Esophagus muscularis mucosa (tissue), 4 donors: ENCODE data around the gene TBC1D22A. TPM values are rescaled to one million over a fixed set of nuclear protein-coding genes. Genes with fewer than 3 reads are reported as not detected.

ENCODE experiments used
- DNase-seq: peaks from one replicate; pipeline ENCODE4 v3.0.0-alpha.2; 2017; ENCODE audit errors: extremely low spot score
- H3K27ac ChIP-seq, 4 donors: fragments of 200-600 bp; sonication (generic); replicated peaks in 1 of 4; 1 replicate in 3 of 4; 2 replicates in 1 of 4; pipeline ENCODE4 v1.5.1; 2016 to 2019; ENCODE audit warnings: mild to moderate bottlenecking in 1 of 4
- H3K27me3 ChIP-seq, 4 donors: fragments of 200-600 bp; sonication (generic); one replicate each; pipeline versions ENCODE4 v1.5.1 to v1.6.0; 2016 to 2019
- H3K36me3 ChIP-seq, 4 donors: fragments of 200-600 bp; sonication (generic); one replicate each; pipeline ENCODE4 v1.5.1; 2016 to 2019
- H3K4me1 ChIP-seq, 4 donors: fragments of 200-600 bp; sonication (generic); one replicate each; pipeline ENCODE4 v1.5.1; 2016 to 2019
- H3K4me3 ChIP-seq, 4 donors: fragments of 200-600 bp; sonication (generic); 1 replicate in 2 of 4; 2 replicates in 2 of 4; pipeline ENCODE4 v1.5.1; 2016 to 2019; ENCODE audit warnings: mild to moderate bottlenecking in 4 of 4, moderate library complexity in 1 of 4
- H3K9me3 ChIP-seq, 4 donors: fragments of 200-600 bp; sonication (generic); 1 replicate in 3 of 4; 2 replicates in 1 of 4; pipeline ENCODE4 v1.5.1; 2016 to 2019
- EP300 ChIP-seq: sonication (generic); formaldehyde crosslinking; IDR thresholded peaks from one replicate; pipeline ENCODE4 v1.6.1; 2017; ENCODE audit warnings: antibody characterized with exemption
- POLR2A ChIP-seq: fragments of 450-650 bp; IDR thresholded peaks from one replicate; pipeline ENCODE4 v1.6.1; 2017; ENCODE audit warnings: antibody characterized with exemption, moderate library complexity, mild to moderate bottlenecking, low read depth
- POLR2AphosphoS5 ChIP-seq, 2 donors: sonication (generic); formaldehyde crosslinking; IDR thresholded peaks; one replicate each; pipeline ENCODE4 v1.6.1; 2017; ENCODE audit warnings: antibody characterized with exemption in 2 of 2
- WGBS: methylation state at CpG from one replicate; pipeline ENCODE4 v1.1.5; 2018; 5-methylcytosine and 5-hydroxymethylcytosine counted together
- intact Hi-C: fragments of 100-400 bp; cut with DNase I; formaldehyde crosslinking; loops from one replicate; pipeline ENCODE4 v1.15.1; 2023
- total RNA-seq, 4 donors: library from RNA; depleted of rRNA; stranded (reverse); fragments of >200 nt; gene quantifications; one replicate each; pipeline versions ENCODE4 v1.1.0 to v1.2.1, GENCODE V29; 2016
- TF ChIP-seq, protein P1 (sequence below), 3 experiments: fragments of 200-600 bp in 2 of 3; fragments of 450-650 bp in 1 of 3; sonication (generic) in 2 of 3; IDR thresholded peaks; one replicate each; pipeline ENCODE4 v1.5.1; 2017 to 2019; ENCODE audit warnings: antibody characterized with exemption in 3 of 3, mild to moderate bottlenecking in 2 of 3, moderate library complexity in 1 of 3

Gene TBC1D22A
- total RNA-seq, 4 donors from 2014 or later, result 15.2 to 20.7 (median 18.8) TPM

DNA sequence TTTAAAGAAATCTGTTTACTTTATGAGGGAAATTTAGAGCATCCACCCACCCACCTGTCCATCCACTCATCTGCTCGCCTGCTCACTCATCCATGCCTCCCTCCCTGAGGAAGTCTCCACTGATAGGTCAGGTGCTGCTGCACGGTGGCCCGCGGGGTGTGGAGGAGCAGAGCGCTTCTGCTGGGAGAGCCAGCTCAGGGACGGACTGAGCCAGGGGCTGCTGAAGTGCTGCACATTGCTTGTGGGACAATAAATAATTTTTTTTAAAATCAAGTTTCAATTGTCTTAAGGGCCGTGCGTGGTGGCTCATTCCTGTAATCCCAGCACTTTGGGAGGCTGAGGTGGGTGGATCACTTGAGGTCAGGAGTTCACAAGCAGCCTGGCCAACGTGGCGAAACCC is 148.9 kb downstream of the TBC1D22A start:
- Histone ChIP-seq H3K36me3 (peaks cover 0 to 44% (median 24%) of the 10 kb centered on the region in 4 donors), H3K4me3 (no peak overlapping the region), H3K27me3 (no peaks in the 10 kb centered on the region), H3K4me1 (no peaks in the 10 kb centered on the region), H3K27ac (no peak overlapping the region), H3K9me3 (no peaks in the 10 kb centered on the region)
- DNase-seq, result no peak
- 91% methylated on average over 10 of the region's 10 CpGs for WGBS
- intact Hi-C loops, result no loop called here
- TF ChIP-seq POLR2A (no peak), EP300 (no peak), POLR2AphosphoS5 (IDR thresholded peaks at IDR 0.05) (no peak)
- TF ChIP-seq, protein P1, sequence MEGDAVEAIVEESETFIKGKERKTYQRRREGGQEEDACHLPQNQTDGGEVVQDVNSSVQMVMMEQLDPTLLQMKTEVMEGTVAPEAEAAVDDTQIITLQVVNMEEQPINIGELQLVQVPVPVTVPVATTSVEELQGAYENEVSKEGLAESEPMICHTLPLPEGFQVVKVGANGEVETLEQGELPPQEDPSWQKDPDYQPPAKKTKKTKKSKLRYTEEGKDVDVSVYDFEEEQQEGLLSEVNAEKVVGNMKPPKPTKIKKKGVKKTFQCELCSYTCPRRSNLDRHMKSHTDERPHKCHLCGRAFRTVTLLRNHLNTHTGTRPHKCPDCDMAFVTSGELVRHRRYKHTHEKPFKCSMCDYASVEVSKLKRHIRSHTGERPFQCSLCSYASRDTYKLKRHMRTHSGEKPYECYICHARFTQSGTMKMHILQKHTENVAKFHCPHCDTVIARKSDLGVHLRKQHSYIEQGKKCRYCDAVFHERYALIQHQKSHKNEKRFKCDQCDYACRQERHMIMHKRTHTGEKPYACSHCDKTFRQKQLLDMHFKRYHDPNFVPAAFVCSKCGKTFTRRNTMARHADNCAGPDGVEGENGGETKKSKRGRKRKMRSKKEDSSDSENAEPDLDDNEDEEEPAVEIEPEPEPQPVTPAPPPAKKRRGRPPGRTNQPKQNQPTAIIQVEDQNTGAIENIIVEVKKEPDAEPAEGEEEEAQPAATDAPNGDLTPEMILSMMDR (IDR thresholded peaks at IDR 0.05), result no peak

DNA sequence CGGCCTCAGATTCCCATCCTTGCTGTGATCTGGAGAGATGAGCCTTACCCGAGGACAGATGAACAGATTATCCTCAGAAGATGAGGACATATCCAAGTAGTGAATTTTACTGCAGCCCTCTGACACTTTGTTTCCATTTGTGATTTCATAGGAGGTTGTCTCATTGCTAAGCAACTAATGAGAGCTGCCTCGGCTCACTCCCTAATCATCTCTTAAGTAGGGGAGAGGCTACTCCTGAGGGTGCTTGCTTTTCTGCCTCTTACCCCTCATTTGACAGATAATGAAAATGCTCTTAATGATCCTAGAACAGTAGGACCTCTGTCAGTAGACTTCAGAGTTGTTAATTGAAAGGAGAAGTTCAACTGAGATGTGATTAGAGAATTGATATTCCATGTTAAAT is 150.9 kb downstream of the TBC1D22A start:
- intact Hi-C loops, result no loop called here

DNA sequence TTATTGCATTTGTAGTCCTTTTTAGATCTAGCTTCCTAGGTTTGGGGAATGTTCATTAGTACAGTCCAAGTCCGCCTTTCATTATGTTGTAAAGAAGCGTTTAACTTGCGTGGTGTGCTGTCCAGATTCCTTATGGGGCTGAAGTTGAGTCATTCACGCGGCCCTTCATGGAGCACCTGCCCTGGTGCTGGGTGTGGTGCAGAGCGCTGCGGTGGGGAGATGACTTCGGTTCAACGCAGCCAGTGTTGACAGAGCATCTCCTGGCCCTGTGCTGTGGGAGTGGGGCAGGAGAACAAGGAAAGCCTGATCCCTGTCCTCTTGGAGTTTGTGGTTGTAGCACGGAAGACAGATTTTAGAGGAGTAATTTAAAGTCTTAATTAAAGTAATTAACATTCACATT is 152.0 kb downstream of the TBC1D22A start:
- Histone ChIP-seq H3K9me3 (no peaks in the 10 kb centered on the region), H3K36me3 (peaks cover 0 to 68% (median 31%) of the 10 kb centered on the region in 4 donors), H3K4me1 (no peaks in the 10 kb centered on the region), H3K4me3 (no peak overlapping the region), H3K27me3 (no peaks in the 10 kb centered on the region), H3K27ac (no peak overlapping the region)
- 87% methylated on average over 10 of the region's 10 CpGs for WGBS
- TF ChIP-seq POLR2AphosphoS5 (IDR thresholded peaks at IDR 0.05) (no peak), EP300 (no peak), POLR2A (no peak)
- TF ChIP-seq, protein P1 (IDR thresholded peaks at IDR 0.05), result no peak
- DNase-seq, result no peak
- intact Hi-C loops, result no loop called here

More for the DNA sequence above, 150.9 kb downstream of the TBC1D22A start:
- TF ChIP-seq EP300, result no peak
- TF ChIP-seq, protein P1 (IDR thresholded peaks at IDR 0.05), result no peak
- no peak for TF ChIP-seq POLR2A
- TF ChIP-seq POLR2AphosphoS5 (IDR thresholded peaks at IDR 0.05), result no peak
- DNase-seq, result no peak
- H3K27ac ChIP-seq, result no peak overlapping the region
- WGBS, result 68% methylated on average over 3 of the region's 3 CpGs
- H3K4me3 ChIP-seq, result no peak overlapping the region
- peaks cover 0 to 62% (median 25%) of the 10 kb centered on the region in 4 donors for H3K36me3 ChIP-seq
- no peaks in the 10 kb centered on the region for H3K27me3 ChIP-seq
- H3K9me3 ChIP-seq, result no peaks in the 10 kb centered on the region
- H3K4me1 ChIP-seq, result no peaks in the 10 kb centered on the region

DNA sequence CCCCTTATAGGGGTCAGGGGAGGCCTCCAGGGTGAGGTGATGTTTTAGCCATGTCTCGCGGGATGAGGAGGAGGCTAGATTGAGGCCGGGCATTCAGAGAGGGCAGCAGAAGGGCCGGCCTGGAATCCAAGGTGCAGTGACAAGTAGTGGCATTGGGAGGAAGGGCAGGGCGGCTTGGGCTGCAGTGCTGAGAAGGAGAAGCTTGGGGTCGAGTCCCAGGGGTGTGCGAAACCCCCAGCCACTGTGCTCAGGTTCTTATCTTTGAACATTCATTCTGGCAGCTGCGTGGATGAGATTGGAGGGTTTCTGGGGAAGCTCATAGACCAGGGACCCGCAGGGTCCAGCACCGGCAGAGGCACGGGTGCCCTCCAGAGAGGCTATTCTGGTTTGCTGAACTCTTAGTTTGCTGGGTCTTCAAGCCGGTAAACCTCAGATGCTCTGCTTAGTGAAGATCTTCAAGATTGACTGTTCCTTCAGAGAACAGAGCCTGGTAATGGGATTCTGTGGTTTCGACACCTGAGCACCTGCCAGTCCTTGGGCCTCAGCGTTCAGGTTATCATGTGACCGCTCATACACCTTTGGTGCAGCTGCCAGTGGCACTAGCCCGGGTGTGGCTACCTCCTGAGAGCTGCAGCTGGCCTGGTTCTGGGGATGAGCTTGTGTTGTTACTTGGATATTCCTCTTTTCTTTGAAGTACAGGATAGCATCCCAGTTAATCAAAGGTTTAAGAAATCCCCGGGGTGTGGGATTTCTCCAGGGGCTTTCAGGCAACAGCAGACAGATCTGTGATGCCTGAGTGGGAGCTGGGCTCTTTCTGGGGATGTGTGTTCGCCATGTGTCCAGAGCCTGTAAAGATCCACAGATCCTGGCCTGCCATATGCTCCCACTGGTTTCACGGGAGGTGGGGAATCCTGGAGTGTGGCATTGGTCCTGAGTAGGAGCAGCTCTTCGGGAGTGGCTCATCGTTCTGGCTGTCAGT is 152.8 kb downstream of the TBC1D22A start:
- Histone ChIP-seq H3K4me3 (no peak overlapping the region), H3K4me1 (no peaks in the 10 kb centered on the region), H3K27me3 (no peaks in the 10 kb centered on the region), H3K27ac (no peak overlapping the region), H3K9me3 (no peaks in the 10 kb centered on the region), H3K36me3 (peaks cover 0 to 67% (median 31%) of the 10 kb centered on the region in 4 donors)
- DNase-seq, result no peak
- 94% methylated on average over 13 of the region's 21 CpGs for WGBS
- no peak for TF ChIP-seq POLR2A
- TF ChIP-seq, protein P1 (IDR thresholded peaks at IDR 0.05), result no peak
- no peak for TF ChIP-seq EP300
- no peak for TF ChIP-seq POLR2AphosphoS5 (IDR thresholded peaks at IDR 0.05)
- intact Hi-C loops, result no loop called here
